ENCODE measurements around the gene ASTE1.

ASTE1 gene, protein sequence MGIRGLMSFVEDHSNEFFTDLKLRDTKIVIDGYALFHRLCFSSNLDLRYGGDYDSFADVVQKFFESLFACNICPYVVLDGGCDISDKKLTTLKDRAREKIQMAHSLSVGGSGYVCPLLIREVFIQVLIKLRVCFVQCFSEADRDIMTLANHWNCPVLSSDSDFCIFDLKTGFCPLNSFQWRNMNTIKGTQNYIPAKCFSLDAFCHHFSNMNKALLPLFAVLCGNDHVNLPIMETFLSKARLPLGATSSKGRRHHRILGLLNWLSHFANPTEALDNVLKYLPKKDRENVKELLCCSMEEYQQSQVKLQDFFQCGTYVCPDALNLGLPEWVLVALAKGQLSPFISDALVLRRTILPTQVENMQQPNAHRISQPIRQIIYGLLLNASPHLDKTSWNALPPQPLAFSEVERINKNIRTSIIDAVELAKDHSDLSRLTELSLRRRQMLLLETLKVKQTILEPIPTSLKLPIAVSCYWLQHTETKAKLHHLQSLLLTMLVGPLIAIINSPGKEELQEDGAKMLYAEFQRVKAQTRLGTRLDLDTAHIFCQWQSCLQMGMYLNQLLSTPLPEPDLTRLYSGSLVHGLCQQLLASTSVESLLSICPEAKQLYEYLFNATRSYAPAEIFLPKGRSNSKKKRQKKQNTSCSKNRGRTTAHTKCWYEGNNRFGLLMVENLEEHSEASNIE

DNA sequence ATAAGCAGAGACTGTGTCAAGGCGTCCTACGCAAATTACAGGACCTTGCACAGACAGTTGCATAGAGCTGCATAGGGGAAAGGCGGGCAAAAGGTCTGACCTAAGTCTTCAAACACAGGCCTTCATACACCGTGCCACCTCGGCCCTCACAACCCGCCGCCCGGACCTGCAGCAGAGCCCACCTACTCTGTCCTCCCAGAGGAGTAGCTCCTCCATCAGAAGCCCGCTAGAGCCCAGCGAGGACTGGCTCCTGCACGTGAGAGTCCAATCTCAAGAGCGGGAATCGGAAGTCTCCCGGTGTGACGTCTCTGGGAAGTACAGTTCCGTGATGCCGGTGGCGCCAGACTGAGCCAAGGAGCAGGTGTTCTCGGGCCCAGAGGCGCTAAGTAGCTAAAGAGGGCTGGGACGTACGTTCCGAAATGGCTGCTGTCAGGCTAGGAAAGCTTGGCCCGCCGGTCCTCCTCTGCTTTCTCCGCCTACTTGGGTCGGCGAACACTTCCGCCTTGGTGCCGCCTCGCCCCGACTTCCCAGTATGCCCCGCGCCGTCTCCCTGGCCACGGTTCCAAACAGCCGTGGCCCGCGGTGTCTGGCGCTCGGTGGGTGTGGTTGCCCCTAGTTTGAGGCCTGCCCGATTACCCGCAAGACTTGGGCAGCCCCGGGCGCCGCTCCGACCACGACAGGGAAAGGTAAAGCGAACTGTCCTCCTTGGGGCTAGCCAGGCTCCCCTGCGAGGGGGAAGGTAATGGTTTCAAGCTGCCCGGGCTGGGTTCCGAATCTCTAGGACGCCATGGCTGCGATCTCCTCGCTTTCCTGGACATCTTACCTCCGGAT lies at the start of gene ASTE1, which contains the start of gene NEK11:
Gene ASTE1 (minus strand): TSS at position 505 of the 831 bp plus-strand sequence. CDS start 1,519 bp downstream, outside the sequence.
Gene NEK11 (plus strand): TSS at position 557 of the 831 bp plus-strand sequence. CDS start 2,832 bp downstream, outside the sequence.
- in situ Hi-C loops (cut with MboI; ENCODE audit: low sequenced_read_pairs), result loop anchor here (25.0 kb wide), 1 partner anchor 1011 kb away; the partner anchor contains the start of gene CPNE4

DNA sequence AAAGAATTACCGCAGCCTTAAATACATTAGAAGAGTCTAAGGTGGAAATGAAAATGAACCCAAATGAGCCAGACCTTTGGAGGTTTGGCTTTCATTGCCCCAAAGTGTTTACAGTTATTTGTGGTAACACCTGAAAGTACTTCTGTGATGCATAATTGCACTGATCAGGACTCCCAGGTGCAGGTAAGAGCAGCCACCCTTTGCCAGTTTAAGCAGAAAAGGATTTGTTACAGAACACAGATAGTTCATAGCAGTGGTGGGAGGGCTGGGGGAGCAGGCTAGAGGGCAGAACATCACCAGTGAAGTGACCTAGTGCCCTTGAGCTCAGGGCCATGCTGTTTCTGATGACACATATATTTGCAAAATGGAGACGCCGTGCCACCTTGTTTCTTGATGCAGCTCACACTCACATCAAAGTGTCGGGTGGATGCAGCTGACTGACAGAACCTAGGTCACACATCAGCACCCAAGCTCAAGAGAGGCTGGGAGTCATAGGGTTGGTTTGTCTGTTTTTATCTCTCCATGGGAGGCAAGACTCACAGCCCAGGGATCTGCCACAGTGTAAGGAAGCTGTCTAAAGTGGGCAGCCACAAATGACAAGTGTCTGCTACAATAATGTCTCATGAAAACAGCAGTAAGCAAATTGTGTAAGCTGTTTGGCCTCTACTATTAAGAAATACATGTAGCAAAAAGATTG lies 49.2 kb upstream of the ASTE1 start:
- in situ Hi-C loops (cut with MboI; ENCODE audit: low sequenced_read_pairs), result no loop called here

DNA sequence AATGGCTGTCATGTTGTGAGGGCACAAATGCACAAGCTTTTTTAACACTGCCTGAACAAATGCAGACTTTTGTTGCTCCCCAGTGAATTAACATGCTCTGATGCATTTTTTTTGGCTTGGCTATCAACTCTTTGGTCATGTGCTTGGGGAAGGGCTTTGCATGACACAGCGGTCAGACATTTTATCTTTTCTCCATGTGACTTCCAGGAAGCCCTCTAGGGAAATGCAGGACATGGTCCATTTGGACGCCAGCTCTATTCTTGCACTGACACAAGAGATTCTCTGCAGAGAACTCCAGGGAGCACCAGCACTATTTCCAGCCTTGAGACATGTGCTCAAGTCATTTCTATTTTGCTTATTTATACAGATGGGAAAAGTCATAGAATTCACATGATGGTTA lies 46.2 kb upstream of the ASTE1 start:
- in situ Hi-C loops (cut with MboI; ENCODE audit: low sequenced_read_pairs), result no loop called here

DNA sequence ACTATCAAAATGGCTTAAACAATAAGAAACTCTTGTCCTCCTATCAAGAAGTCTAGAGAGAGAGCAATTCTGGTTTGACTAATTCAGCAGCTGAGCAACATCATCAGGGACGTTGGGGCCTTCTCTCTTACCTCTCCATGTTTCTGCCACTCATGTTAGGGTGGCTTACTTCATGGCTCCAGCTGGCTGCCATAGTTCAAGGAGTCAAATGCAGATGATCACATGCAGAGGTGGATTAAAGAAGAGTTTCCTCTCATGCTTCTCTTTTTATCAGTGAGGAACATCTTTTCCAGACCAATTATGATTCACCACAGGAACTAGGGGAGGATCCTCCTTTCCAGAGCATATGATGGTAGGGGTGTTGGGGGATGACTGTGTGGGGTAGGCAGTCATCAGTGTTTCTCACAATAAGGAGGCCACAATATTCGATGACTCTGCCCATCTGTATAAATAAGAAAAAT lies 45.5 kb upstream of the ASTE1 start:
- in situ Hi-C loops (cut with MboI; ENCODE audit: low sequenced_read_pairs), result no loop called here

DNA sequence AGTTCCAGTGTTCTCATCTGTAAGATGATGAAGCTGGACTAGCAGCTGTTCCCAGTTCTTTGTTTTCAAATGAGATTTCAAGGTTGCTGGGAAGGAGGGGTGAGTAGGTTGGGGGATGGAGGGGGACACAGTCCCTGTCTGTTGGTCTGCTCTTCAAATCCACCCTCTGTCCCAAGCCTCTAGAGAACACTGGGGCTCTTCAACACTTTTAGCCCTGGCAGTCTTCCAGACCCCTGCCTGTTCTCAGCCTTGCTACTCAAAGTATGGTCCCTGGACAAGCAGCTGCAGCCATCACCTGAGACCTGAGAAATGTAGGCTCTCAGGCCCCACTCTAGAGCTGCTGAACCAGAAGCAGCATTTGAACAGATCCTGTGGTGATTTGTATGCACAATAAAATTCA lies 41.4 kb upstream of the ASTE1 start:
- in situ Hi-C loops (cut with MboI; ENCODE audit: low sequenced_read_pairs), result no loop called here

DNA sequence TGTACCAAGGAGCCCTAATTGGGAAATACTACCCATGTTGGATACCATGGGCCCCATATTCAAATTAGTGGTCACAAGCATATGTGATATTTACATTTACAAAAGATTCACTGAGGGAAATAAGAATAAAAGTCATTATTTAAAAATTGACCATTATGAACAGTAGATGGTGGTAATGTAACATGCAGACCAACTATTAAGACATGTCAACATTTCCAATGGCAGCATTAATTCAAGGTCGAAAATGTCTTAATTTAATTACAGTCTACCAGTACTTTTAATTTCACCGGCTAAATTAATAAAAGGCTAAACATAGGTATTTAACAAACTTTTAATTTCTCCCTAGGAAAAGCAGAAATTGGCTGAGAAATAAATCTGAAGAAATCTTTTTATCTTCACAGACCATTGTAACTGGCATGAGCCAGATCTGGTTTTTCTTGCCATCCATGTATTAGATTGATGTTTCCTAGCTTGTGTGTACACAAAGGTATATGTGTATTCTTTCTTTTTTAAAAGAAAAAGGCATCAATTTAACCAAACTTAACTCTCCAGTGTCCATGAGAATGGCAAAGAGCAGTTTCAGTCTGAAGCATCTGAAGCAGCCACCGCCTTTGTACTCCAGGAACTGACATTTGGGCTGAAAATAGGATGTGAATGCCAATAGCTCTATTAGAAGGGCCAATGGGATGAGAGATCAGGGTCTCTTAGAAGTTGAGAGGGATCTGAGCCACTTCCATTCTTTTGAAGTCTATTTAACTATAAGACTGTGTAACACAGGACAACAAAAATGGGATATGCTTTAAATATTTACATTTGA lies 26.6 kb upstream of the ASTE1 start:
- in situ Hi-C loops (cut with MboI; ENCODE audit: low sequenced_read_pairs), result no loop called here

DNA sequence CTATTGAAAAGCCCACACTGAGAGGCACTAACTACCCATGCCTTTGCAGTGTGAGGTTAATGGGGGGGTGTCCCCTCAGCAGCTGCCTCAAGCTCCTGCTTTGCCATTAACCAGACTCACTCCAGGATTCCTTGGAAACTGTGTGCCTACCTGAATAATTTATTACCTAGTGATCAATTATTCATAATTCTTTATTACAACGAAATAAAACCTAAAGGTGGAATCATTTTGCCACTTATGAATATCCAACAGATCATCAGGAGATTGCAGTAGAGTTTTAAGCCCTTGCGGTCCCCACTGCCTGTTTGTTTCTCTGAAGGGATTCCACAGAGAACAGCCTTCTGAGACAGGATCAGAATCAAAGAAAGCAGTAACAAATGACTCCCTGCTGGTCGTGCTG lies 23.4 kb upstream of the ASTE1 start:
- in situ Hi-C loops (cut with MboI; ENCODE audit: low sequenced_read_pairs), result no loop called here

DNA sequence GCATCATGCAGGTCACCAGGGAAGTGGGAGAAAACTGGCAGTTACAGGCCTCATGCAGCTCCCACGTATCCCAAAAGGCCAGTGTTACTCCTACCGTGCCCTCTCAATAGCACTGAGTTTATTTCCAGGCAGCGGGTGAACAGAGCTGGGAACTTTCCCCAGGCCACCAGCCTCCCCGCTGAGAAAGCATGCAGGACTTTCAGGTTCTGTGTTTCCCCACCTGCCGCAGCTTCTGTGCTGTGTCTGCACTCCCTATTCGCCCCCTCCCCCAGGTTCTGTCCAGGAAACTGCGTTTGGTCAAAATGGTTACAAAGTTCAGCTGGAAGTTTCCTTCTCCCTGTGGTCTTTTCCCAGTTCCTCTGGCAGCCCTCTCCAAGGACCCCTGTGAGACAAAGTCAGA lies 21.4 kb upstream of the ASTE1 start:
- in situ Hi-C loops (cut with MboI; ENCODE audit: low sequenced_read_pairs), result loop anchor here (25.0 kb wide), 1 partner anchor 989 kb away; the partner anchor contains the start of gene CPNE4

DNA sequence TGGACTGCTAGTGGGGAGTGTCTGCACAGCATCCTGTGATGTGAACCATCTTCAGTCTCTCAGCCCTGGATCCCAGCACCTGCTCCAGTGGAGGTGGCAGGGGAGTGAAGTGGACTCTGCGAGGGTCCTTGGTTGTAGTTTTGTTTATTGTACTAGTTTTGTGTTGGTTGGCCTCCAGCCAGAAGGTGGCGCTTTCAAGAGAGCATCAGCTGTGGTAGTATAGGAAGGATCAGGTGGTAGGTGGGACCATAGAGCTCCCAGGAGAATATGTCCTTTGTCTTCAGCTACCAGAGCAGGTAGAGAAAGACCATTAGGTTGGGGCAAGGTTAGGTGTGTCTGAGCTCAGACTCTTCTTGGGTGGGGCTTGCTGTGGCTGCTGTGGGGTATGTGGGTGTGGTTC lies 21.0 kb upstream of the ASTE1 start:
- in situ Hi-C loops (cut with MboI; ENCODE audit: low sequenced_read_pairs), result loop anchor here (25.0 kb wide), 1 partner anchor 990 kb away; the partner anchor contains the start of gene CPNE4

DNA sequence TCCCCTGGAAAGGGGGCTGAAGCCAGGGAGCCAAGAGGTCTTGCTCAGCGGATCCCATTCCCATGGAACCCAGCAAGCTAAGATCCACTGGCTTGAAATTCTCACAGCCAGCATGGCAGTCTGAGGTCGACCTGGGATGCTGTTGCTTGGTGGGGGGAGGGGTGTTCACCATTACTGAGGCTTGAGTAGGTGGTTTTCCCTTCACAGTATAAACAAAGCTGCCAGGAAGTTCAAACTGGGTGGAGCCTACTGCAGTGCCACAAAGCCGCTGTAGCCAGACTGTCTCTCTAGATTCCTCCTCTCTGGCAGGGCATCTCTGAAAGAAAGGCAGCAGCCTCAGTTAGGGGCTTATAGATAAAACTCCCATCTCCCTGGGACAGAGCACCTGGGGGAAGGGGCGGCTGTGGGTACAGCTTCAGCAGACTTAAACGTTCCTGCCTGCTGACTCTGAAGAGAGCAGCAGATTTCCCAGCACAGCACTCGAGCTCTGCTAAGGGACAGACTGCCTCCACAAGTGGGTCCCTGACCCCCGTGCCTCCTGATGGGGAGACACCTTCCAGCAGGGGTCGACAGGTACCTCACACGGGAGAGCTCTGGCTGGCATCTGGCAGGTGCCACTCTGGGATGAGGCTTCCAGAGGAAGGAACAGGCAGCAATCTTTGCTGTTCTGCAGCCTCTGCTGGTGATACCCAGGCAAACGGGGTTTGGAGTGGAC lies 15.8 kb upstream of the ASTE1 start:
- in situ Hi-C loops (cut with MboI; ENCODE audit: low sequenced_read_pairs), result loop anchor here (25.0 kb wide), 1 partner anchor 995 kb away; the partner anchor contains the start of gene CPNE4

DNA sequence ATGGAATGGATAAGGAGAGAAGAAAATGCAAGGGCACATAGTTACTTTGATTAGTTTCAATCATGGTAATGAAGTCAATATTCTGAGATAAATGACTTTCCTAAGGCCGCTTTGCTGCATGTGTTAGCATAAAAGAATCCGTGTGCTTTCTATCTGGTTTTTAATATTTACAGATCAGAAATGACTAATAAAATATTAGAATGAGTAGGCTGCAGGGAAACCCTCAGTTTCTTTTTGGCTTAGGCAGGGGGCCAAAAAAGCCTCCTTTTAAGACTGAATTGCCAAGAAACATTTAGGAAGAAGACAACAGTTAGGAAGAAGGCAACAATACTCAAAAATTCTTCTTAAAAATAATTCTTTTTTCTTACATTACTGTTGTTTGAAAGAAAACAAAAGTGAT lies 11.7 kb upstream of the ASTE1 start:
- in situ Hi-C loops (cut with MboI; ENCODE audit: low sequenced_read_pairs), result loop anchor here (25.0 kb wide), 1 partner anchor 999 kb away; the partner anchor contains the start of gene CPNE4

DNA sequence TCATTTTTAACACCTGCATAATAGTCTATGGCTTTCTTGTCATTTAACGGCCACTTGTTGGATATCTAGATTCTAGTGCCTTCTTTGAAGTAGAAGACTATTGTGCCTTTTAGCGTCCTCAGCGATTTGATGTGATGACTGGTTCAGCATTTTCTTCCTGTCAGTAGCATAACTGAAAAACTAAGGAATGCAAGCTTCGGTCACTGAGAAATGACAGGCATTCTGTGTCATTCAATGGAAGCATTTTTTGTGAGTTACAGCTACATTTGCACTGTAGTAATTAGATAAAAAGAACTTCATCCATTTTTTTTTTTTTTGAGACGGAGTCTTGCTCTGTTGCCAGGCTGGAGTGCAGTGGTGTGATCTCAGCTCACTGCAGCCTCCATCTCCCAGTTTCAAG lies 10.4 kb upstream of the ASTE1 start:
- in situ Hi-C loops (cut with MboI; ENCODE audit: low sequenced_read_pairs), result loop anchor here (25.0 kb wide), 1 partner anchor 1000 kb away; the partner anchor contains the start of gene CPNE4

DNA sequence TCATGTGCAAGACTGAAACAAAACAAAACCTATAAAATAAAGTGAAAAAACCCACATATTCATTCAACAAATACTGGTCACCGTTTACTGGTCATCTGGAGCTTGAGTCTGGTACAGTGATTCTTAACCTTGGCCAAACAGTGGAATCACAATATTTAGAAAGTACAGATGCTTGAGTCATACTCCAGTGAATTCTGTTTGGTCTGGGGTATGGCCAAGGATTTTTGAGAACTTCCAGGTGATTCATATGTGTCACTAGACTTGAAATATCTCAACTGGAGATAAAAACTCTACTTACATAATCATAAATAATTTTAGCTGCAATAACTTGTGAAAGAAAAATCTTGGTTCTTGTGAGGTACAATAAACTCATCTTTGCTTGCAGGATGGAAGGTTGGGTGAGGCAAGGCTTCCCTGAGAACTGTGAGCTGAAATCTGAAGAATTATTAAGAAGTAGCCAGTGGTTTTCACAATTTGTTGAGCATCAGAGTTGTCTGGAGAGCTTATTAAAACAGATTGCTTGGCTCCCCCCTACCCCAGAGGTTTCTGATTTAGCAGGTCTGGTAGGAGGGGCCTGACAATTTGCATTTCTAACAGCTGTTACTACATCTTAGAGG lies 9.7 kb upstream of the ASTE1 start:
- in situ Hi-C loops (cut with MboI; ENCODE audit: low sequenced_read_pairs), result loop anchor here (25.0 kb wide), 1 partner anchor 1001 kb away; the partner anchor contains the start of gene CPNE4

DNA sequence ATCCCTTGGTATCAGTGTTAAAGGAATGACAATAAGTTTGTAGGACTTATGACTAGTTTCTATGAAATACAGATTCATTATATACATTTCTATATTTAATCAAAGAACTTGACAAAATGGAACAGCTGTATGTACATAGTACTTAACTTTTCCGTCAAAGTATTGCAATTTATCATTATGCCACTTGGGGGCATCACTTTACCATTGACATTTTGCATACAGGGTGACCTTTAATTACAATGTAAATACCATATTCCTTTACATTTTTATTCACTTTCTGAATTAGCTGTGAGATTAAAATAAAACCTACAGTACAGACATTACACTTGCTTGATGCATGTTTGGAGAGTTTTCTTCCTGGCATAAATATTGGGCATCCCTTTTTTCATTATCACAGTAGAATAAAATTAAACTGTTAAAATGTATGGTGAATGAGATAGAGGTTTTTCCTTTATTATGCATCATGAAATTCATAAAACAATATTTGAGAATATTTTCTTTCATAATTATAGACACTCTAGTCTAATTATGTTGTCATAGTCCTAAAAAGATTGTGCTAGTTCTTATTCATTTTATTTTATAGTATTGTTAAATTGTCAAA lies 7.0 kb upstream of the ASTE1 start:
- in situ Hi-C loops (cut with MboI; ENCODE audit: low sequenced_read_pairs), result loop anchor here (25.0 kb wide), 1 partner anchor 1004 kb away; the partner anchor contains the start of gene CPNE4

DNA sequence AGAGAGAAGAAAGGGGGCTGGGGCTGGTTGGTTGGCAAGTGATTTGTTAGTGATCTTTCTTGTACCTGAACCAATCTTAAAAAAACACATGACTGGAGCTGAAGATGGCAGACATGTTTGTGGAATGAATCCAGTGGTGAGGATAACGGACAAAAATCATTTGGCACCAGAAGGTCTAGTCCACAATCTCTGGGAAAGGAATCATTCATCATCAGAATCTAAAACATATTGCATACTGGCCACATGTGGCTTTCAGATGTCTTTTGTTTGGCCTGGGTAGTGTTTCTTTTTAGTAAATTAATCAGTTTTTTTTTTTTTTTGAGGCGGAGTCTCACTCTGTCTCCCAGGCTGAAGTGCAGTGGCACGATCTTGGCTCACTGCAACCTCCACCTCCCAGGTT lies 5.0 kb upstream of the ASTE1 start:
- in situ Hi-C loops (cut with MboI; ENCODE audit: low sequenced_read_pairs), result loop anchor here (25.0 kb wide), 1 partner anchor 1006 kb away; the partner anchor contains the start of gene CPNE4

DNA sequence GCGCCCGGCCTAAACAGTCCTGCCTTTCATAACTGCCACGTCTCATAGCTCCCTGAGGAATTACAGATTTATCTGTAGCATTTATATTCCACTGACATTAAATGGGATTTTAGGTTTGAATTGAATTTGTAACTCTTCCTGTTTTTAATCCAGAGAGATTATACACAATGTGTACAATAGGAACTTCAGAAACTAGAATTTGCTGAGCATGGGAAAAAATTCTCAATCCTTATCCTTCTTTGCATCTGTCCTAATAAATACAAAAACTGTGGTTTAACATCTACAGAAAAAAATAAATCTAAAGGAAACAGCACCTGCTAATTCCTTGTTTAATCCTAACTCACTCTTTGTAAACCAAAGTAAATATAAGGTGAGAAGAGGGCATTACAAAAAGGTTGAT lies 2.2 kb upstream of the ASTE1 start:
- in situ Hi-C loops (cut with MboI; ENCODE audit: low sequenced_read_pairs), result loop anchor here (25.0 kb wide), 1 partner anchor 1008 kb away; the partner anchor contains the start of gene CPNE4

DNA sequence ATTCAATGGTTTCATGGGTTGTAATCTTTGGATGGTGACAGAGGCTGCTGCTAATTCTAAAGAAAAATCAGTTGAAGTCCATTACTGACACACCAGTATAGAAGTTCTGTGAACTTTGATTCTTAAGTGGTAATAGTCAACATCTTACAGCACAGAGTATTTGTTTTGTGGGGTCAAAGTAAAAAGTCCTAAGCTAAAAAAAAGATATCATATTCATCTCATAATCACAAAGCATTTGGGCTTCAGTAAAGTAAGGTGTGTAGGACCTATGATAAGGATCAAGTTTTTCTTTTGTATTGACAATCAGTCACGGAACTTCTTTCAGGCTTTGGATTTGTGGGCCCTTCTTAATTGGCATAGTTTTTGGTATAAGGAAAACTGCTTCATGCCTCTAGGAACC lies 1.1 kb downstream of the ASTE1 start:
- in situ Hi-C loops (cut with MboI; ENCODE audit: low sequenced_read_pairs), result loop anchor here (25.0 kb wide), 1 partner anchor 1012 kb away; the partner anchor contains the start of gene CPNE4
